IPS-NIHi11 (cell line): Measurements from ENCODE around the gene DNASE1.
"Not testable (repeated sequence)": the region's sequence is repeated elsewhere in the genome, so short reads cannot be mapped to it uniquely, and the experiment has no call there.

Source experiments
- DNase-seq: peaks from one replicate; pipeline ENCODE4 v3.0.0; 2012; ENCODE audit warnings: mixed read lengths, low spot score

DNASE1 gene

DNA sequence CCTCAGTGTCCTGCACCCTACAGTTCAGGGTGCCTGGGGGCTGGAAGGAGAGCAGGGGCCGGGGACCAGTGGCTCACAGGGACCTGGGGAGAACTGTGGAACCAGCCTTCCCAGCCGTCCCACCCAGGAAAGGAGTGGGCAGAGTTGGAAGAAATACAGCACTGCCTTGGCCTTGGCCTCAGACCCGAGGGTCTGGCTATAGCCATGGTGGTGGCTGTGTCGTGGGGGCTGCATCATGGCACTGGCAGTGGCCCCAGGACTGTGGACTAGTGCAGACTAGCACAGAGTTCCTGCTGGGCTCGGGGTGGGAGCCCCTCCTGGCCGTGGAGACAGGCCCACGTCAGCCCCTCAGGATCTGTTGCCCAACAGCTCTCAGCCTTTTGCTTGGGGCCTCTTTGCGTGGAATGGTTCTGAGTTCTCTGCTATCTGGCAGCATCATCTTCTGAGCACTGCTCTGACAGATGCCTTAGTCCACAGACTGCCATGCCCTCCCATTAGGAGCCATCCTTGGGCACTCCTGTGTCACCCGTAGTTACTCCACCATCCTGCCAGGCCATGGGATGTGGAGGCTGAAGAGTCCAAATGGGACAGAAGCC lies 12.6 kb upstream of the DNASE1 start:
- DNase-seq = no peak

DNA sequence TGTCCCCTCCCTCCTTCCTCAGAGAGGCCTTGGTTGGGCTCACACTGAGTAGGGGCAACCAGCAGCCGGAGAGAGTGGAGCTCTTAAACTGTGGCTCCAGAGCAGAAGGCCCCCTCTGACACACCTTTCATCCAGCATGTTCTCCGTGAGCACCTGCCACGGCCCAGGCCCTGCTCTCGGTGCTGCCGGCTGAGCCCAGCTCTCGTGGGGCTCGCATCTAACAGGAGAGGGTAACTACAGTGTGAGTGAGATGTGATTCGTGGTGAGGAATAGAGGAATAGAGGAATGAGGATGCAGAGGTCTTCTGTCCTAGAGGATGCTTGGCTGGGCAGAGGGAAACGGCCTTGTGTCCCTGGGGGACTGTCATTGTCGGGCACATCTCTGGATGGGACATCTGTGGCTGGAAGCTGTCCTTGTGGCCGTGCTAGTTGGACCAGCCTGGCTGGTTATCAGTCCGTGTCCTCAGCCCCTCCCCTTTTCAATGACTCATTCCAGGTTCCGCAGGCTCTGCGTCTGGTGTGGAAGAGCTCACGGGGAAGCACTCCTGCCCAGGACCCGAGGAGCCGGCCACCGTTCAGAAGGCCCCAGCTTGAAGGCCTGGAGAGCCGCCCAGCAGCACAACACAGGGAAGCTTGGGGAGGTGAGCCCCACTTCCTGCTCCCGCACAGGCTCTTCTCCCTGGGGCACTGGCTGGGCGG lies 11.9 kb upstream of the DNASE1 start:
- DNase-seq = no peak

DNA sequence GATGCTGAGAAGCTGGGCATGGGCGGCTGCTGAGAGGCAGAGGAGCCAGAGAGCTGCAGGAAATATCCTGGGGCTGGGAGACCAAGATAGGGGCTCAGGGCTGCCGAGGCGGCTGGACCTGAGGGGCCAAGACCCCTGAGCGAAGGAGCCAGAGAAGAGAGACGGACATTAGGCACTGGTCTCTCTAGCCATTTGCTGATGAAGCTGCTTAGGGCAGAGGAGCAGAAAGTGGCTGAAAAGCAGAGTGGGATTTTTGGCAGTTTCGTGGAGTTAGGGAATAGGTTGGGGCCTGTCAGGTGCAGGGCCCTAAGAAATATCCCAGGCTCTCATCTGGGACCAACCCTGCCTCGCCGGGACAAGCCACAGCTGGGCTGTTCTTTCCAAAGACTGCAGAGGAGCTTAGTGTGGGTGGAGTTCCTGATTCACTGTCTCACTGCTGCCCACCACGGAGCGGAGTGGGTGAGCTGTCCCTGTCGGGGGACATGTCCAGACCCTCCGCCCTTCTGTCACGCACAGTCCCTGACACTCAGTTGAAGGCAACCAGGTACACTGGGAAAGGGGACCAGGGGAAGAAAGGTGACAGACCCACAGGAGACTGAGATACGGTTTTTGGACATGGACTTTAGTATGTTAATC lies 11.3 kb upstream of the DNASE1 start:
- DNase-seq = no peak

DNA sequence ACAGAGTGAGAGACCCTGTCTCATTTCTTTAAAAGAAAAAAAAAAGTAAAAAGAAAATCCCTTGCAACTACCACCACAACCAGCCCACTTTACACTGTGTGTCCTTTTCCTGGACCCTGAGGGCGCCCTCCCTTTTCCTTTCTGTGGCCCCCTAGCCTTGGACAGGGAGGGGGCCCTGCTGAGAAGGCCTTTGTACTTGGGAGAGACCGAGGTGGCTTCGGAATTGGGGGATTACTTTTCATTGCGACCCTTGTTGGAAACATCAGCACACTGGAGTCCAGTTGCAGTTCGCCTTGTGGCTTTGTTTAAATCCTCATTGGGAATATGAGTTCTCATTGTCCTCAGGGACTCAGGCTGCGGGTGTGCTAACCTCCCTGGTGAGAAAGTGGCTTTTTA lies 9.4 kb upstream of the DNASE1 start:
- no peak for DNase-seq

DNA sequence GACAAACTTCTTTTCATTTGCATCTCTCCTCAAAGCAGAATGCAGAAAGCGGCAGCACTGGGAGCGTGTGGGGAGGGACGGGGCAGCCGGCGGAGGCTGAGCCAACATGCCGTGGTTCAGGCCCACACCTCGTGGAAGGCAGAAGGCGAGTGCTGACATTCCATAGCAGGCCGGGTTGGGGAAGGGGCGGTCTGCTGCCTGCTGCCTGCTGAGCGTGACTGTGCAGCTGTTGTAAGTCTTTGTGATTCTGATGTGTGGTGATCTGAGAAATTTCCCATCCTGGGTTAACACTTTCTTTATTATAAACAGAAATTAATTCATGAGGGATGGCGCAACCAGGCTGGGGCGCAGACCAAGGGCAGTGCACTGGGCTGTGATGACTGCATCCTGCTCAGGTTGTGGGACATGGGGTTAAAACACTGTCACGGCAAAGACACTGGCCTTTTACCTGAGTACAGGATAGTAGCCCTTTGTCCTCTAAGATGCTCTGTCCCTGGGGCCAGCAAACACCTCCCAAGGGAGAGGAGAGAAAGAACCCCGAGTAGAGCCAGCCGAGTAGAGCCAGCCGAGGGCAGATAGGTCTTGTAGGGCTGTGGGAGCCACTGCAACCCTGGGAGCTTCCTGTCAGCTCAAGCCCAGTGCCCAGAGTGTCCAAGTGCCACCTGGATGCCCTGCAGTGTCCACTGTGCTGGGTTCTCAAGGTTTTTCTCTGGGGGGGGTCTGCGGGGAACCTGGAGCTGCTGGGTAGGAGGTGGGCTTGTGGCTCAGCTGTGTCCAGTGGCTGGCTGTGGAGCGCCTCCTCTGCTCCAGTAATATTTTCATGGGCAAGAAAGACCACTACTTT lies 8.8 kb upstream of the DNASE1 start:
- peak; percentile 83 for DNase-seq

DNA sequence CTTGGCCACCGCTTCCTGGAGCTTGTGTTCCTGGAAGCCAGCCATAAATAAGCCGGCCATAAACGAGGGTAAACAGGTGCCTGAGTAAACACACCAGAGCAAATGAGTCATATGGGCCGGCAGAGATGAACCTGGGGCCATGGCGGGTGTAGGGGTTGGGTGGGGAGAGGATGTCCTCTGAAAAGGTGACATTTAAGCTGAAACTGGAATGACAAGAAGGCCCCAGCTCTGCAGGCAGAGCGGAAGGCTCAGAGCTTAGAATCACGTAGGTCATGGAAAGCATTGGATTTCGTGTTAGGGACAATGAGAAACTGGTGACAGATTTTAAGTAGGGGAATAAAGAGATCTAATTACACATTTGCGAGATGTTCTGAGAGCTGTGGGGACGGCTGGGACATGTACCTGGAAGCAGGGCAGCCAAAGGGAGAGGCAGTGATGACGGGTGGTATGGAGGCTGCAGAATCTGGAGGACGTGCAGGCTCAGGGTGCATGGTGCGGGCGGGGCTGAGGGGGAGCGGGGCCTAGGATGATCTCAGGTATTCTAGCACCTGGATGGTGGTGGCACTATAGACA lies 8.1 kb upstream of the DNASE1 start:
- no peak for DNase-seq

DNA sequence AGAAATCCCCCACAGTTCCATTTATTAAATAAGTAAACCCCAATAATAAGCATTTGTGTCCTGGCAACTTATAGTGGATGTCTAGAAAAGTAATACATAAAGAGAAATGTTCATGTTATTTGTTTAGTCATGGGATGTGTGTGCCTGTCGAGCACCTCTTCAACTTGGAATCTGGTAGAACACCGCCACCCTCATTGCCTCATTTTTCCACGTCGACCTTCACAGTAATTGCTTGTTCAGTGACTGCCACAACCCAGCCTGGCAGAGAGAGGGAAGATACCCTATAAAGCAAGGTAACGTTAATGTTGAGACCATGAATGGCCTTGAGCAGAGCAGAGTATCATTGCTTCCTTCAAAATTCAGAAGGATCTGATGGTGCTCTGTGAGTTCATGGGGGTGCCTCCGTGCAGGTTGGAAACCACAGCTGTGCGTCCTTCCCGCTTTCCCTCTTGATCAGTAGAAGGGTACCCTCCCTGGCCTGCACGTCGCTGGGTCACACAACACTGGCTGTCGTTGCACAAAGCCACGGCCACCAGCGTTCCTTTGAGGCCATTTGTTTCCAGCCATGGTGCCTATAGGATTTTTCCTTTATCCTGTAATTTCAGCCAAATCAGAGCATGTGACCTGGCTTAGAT lies 3.7 kb upstream of the DNASE1 start:
- no peak for DNase-seq

DNA sequence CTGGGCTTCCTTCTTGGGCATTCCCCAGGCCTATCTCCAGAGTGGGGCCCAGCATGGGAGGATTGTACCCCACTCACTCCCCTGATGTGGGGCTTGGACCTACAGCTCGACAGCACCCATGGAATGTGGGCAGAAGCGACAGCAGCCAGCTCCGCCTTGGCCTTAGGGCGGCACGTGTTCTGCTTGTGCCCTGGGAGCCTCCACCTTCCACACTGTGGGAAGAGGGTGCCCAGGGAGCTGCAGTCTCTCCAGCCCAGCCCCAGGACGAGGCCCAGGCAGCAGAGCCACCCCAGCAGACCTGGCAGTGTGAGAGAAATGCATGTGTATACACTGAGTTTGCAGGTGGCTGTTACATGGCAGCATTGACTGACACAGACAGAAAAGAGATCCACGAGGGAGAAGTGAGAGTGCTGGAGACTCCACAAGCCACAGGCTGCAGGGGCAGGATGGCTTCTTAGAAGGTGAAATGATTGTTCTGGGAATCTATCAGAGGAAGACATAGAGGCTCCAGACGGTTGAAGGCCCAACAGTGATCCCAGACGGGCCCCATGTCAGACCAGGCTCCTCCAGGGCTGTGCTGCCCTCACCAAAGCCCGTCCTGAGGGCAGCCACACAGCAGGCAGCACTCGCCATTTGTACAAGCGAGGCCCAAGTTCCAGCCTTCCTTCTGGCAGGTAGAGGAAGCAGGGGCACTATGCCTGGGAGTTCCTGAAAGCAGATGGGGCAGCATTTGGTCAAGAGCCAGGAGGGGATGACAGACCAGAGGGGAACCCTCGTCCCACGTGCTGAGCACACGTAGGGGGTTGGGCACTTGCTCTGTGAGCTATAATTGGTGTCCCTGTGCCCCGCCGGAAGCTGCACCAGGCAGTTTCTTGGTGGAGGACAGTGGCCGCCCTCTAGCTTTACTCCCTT lies 2.8 kb upstream of the DNASE1 start:
- no peak for DNase-seq

DNA sequence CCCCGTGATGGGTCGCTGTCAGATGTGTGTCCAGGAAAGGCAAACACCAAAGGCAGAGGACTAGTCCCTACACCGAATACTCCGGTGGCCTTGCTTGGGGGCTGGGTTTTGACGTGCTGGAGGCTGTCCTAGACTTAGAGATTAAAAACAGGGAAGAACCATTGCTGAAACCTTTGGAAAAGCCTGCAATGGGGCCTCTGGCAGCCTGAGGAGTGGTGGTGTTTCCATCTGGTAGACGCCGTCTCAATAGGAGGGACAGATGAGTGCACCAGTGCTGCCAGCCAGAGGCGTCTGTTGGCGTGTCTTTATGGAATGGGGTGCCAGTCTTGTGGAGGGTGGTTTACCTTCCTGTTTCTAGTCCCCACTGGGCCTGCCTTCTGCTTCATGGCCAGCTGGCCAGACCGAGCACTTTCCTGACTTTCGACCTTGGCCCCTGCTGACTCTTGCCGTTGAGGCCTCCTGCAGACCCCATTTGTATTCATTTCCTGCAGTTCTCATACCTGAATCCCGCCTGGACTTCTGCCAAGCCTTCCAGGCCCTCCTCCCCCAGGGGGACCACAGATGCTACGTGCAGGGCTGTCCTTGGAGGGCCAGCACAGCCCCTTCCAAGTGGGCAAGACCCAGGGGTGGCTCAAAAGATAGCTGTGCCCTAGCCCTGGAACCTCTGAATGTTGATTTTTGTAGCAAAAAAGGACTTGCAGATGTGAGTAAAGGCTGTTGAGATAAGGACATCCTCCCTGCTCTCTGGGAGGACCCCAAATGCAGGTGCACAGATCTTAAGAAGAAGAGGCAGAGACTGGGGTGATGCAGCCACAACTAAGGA lies 1.9 kb upstream of the DNASE1 start:
- no peak for DNase-seq

DNA sequence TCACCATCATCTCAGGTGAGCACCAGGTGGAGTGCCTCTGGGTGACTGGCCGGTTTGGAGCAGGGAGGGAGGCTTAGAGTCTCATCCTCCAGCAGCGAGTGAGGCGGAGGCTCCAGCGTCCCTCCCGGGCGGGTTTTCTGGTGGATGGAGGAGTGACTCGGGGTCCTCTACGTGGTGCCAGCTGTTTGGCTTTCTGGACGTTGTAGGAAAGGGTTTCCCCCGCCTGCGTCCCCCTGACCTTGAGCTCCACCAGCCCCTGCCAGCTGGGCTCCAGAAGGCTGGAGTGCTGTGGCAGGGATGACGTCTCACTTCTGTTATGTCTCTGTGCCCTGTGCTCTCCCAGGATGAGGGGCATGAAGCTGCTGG lies 522 bp downstream of the DNASE1 start:
- peak; percentile 5 for DNase-seq

DNA sequence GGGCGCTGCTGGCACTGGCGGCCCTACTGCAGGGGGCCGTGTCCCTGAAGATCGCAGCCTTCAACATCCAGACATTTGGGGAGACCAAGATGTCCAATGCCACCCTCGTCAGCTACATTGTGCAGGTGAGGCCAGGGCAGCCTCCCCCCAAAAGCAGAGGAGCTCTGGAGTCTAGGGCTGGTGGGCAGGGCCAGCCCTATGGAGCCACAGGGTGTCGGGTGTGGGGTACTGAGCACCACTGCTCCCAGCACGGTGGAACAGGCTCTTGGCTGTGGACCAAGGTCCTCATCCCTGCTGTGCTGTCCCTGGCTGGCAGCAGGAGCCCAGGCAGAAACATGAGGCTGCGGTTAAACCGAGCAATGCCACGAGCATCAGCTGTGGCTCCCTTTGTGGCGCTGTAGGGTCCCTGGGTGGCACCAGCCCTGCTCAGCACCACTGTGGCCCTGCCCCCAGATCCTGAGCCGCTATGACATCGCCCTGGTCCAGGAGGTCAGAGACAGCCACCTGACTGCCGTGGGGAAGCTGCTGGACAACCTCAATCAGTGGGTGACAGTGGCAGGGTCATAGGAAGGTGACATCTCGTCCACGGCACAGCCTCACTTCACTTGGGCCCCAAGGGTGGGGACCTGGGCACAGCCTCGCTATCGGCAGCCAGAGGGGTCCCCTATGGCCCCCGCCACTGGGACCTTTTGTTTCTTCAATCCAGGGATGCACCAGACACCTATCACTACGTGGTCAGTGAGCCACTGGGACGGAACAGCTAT lies 1.1 kb downstream of the DNASE1 start:
- DNase-seq = peak; percentile 5

DNA sequence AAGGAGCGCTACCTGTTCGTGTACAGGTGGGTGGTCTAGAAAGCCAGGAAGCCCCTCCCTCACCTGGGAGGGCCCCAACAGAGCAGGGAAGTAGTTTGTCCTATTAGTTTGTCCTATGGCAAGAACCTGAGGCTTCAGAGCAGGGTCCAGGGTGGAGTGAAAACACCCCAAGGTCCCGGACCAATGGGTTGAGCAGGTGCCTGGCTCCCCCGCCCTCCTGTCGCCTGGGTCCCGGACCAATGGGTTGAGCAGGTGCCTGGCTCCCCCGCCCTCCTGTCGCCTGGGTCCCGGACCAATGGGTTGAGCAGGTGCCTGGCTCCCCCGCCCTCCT lies 1.6 kb downstream of the DNASE1 start:
- not testable (repeated sequence) for DNase-seq

DNA sequence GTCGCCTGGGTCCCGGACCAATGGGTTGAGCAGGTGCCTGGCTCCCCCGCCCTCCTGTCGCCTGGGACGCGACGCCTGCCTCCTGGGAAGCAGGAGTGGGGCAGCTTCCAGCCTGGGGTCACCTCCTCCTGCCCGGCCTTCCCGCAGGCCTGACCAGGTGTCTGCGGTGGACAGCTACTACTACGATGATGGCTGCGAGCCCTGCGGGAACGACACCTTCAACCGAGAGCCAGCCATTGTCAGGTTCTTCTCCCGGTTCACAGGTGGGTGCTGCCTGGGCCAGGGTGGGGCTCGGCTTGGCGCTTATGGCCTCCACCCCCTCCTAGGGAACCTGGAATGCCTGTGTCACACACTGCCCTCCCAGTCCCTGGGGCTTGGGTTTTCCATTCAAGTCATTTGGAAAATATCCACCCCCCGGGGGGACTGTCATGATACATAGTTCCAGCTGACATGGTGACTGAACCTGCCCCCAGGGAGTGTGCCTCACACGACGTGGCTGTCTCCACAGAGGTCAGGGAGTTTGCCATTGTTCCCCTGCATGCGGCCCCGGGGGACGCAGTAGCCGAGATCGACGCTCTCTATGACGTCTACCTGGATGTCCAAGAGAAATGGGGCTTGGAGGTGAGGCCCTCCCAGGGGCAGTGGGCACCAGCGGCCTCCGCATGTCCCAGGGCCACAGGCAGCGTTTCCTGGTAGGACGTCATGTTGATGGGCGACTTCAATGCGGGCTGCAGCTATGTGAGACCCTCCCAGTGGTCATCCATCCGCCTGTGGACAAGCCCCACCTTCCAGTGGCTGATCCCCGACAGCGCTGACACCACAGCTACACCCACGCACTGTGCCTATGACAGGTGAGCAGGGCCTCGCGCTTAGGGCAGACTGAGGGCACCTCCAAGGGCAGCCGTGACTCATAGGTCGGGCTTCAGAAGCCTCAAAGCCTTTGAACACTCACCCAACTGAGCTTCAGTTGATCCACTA lies 2.3 kb downstream of the DNASE1 start:
- DNase-seq = no peak

DNA sequence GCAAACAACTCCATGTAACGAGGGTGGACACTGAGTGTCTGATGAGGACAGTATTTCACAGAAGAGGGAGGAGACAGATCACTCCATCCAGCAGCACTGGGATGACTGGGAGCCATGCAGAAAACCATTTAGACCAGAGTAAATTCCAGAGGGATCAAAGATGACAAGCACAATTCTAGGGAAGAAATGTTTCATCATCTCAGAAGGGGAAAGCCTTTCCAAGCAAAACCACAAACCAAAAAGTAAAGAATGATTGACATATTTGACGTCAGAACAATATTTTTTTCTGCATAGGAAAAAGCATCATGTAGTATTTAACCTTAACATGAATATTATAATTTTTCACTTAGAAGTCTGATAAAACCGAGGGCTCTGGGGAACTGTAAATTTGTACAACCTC lies 4.8 kb downstream of the DNASE1 start:
- DNase-seq = no peak

DNA sequence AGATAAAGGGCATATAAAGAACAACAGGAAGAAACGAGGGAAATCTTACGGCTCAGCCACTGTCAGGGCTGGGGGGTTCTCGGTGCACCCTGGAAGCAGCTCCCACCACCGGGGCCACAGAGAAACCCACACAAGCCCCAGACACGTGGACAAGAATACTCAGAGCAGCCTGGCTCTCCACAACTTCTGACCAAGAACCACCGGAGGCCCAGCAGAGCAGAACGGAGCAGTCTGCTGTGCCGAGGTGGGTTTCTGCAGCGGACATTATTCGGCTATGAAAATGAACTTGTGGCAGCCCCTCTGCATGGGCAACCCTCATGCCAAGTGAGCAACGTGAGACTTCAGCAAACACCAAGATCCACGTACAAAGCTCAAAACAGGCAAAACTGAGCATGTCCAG lies 6.8 kb downstream of the DNASE1 start:
- DNase-seq = no peak

DNA sequence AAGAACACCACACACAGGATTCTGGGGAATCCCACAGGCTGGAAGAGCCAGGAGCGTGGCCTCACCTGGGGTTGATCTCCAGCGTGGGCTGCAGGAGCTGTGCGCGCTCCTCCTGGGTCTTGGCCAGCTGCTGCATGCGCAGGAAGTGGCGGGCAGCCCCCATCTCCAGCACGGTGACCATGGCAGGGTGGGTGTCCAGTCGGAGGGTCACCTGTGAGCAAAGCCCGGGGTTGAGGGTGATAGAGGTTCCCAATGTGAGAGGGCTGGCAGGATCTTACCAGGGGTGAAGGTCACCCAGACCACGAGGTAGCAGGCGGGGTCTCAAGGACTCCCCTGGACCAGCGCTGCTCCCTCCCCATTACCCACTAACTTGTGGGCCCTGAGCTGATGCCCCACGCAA lies 7.4 kb downstream of the DNASE1 start:
- DNase-seq = no peak

DNA sequence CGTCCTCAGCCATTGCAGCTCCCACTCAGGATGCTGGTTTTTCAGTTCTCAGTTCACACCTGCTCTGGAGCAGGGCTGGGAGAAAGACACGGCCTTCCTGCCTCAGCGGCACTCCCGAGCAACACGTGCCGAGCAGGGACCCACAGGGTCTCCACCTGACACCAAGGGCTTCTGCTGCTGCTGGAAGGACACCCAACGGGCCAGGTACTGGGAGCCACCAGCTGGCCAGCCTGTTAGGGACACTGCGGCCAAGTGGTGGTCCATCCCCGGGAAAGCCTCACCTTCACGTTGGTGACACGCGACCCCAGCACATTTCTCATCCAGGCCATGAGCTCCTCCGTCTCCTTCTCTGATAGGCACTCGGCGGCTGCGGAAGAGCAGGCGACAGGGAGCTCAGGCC lies 8.1 kb downstream of the DNASE1 start:
- no peak for DNase-seq
